ENCODE results near the gene HBD.

HBD gene

DNA sequence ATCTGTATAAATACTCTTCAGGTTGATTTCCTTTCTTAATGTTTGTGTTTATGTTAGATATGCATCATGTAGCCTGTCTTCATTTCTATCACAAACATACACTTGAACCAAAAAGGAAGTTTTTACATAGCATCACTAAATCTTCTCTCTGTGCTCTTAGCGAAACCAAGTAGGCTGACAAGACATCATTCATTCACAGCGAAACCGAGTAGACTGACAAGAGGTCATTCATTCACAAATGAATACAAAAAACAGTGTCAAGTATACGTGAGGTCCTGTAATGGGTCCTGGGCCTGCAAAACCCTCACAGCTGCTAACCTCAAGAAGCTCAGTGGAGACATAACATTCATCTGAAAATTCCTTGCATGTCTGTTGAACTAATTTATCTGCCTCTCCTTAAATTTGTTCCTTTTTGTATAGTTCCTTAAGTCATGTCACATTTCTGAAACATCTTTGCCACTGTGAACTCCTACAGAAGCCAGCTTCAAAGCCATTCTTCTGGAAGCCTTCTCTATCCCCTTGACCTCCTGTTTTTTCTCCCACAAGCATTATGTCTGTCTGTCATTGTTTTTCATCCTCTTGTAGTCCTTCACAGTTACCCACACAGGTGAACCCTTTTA is 45.3 kb upstream of the HBD start:
- no peak for DNase-seq (ENCODE audit: low read depth)
- H3K4me3 ChIP-seq (ENCODE audit: low read depth, low read length), result no peak overlapping the region
- TF ChIP-seq, protein P1, sequence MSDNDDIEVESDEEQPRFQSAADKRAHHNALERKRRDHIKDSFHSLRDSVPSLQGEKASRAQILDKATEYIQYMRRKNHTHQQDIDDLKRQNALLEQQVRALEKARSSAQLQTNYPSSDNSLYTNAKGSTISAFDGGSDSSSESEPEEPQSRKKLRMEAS (IDR thresholded peaks at IDR 0.05; ENCODE audit: low read depth, low read length), result no peak
- TF ChIP-seq POLR2A (IDR thresholded peaks at IDR 0.05; ENCODE audit: extremely low read depth, insufficient read length) (no peak), CTCF (IDR thresholded peaks at IDR 0.05; ENCODE audit: low read depth, low read length) (no peak), MYC (IDR thresholded peaks at IDR 0.05; ENCODE audit: low read depth, low read length) (no peak)

DNA sequence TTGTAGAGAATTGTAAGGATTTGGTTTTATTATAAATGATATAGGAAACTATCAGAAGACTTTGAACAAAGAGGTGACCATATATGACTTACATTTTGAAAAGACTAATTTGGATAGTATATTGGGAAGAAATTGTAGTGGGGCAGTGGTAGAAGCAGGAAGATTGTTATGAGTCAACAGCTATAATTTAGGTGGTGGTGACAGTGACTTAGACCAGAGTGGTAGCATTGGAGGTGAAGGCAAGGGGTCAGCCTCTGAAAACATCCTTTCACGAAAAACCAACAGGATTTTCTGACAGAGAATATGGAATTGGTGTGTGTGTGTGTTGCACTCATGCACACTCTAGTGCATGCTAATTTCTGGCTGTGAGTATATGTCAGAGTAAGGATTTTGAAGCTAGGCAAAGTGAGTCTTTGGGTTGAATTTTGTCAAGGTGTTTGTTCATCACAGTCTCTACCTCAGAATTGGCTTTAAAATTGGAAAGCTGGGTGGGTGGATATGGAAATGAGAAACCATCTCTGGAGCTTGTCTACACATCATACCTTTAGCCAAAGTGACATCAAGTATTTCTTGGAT is 43.6 kb upstream of the HBD start:
- TF ChIP-seq, protein P1 (IDR thresholded peaks at IDR 0.05; ENCODE audit: low read depth, low read length), result no peak
- TF ChIP-seq MYC (IDR thresholded peaks at IDR 0.05; ENCODE audit: low read depth, low read length), result no peak
- TF ChIP-seq POLR2A (IDR thresholded peaks at IDR 0.05; ENCODE audit: extremely low read depth, insufficient read length), result no peak
- no peak for TF ChIP-seq CTCF (IDR thresholded peaks at IDR 0.05; ENCODE audit: low read depth, low read length)
- H3K4me3 ChIP-seq (ENCODE audit: low read depth, low read length), result no peak overlapping the region
- DNase-seq (ENCODE audit: low read depth), result no peak

DNA sequence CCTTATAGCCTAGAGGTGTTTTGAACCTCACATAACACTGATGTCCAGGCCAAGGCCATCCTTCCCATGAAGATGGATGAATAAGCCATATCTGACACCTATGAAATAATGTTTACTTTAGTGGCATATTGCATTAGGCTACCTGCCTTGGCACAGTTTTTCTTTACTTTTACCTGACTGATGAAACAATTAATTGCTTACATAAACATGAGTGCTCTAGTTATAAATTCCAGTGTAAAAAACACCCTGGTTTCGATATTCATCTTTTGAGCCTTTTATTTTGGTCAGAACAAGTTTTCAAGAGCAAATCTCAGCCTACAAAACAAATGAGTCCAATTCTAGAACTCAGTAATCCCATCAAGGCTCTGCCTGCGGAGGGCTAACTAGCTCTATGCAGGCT is 42.4 kb upstream of the HBD start:
- no peak overlapping the region for H3K4me3 ChIP-seq (ENCODE audit: low read depth, low read length)
- no peak for DNase-seq (ENCODE audit: low read depth)
- TF ChIP-seq CTCF (IDR thresholded peaks at IDR 0.05; ENCODE audit: low read depth, low read length) (no peak), POLR2A (IDR thresholded peaks at IDR 0.05; ENCODE audit: extremely low read depth, insufficient read length) (no peak), MYC (IDR thresholded peaks at IDR 0.05; ENCODE audit: low read depth, low read length) (no peak)
- TF ChIP-seq, protein P1 (IDR thresholded peaks at IDR 0.05; ENCODE audit: low read depth, low read length), result no peak

DNA sequence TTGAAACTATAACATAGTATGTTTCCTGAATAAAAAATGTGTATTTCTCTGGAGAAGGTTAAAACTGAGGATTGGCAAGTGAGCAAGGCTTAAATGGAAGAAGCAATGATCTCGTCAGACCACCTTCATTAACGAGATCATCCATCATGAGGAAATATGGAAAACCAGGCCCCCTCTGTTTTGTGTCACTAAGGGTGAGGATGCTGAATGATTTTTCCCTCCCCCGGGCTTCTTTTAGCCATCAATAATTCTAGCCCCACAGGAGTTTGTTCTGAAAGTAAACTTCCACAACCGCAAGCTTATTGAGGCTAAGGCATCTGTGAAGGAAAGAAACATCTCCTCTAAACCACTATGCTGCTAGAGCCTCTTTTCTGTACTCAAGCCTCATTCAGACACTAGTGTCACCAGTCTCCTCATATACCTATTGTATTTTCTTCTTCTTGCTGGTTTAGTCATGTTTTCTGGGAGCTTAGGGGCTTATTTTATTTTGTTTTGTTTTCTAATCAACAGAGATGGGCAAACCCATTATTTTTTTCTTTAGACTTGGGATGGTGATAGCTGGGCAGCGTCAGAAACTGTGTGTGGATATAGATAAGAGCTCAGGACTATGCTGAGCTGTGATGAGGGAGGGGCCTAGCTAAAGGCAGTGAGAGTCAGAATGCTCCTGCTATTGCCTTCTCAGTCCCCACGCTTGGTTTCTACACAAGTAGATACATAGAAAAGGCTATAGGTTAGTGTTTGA is 41.3 kb upstream of the HBD start:
- H3K4me3 ChIP-seq (ENCODE audit: low read depth, low read length), result no peak overlapping the region
- no peak for DNase-seq (ENCODE audit: low read depth)
- TF ChIP-seq, protein P1 (IDR thresholded peaks at IDR 0.05; ENCODE audit: low read depth, low read length), result no peak
- TF ChIP-seq POLR2A (IDR thresholded peaks at IDR 0.05; ENCODE audit: extremely low read depth, insufficient read length), result no peak
- TF ChIP-seq CTCF (IDR thresholded peaks at IDR 0.05; ENCODE audit: low read depth, low read length), result no peak
- no peak for TF ChIP-seq MYC (IDR thresholded peaks at IDR 0.05; ENCODE audit: low read depth, low read length)

- H3K4me3 ChIP-seq (ENCODE audit: low read depth, low read length), result no peak overlapping the region
- no peak for DNase-seq (ENCODE audit: low read depth)
- TF ChIP-seq MYC (IDR thresholded peaks at IDR 0.05; ENCODE audit: low read depth, low read length) (no peak), POLR2A (IDR thresholded peaks at IDR 0.05; ENCODE audit: extremely low read depth, insufficient read length) (no peak), CTCF (IDR thresholded peaks at IDR 0.05; ENCODE audit: low read depth, low read length) (no peak)
- TF ChIP-seq, protein P1 (IDR thresholded peaks at IDR 0.05; ENCODE audit: low read depth, low read length), result no peak
Observed at GRCh38 chr11:5274395-5274794, 40.1 kb upstream of the HBD start.
